GM18511 (cell line): Measurements from ENCODE around the gene RSU1.

Experiments used
- ATAC-seq: cut with Tn5 transposase; IDR thresholded peaks from one replicate; pipeline ENCODE4 v1.9.1; 2021; ENCODE audit warnings: mild to moderate bottlenecking, moderate library complexity; ENCODE audit not compliant: unreplicated experiment

The RSU1 gene

GRCh38 chr10:16822726-16823360 is 5.6 kb upstream of the RSU1 start:
- no peak for ATAC-seq

DNA sequence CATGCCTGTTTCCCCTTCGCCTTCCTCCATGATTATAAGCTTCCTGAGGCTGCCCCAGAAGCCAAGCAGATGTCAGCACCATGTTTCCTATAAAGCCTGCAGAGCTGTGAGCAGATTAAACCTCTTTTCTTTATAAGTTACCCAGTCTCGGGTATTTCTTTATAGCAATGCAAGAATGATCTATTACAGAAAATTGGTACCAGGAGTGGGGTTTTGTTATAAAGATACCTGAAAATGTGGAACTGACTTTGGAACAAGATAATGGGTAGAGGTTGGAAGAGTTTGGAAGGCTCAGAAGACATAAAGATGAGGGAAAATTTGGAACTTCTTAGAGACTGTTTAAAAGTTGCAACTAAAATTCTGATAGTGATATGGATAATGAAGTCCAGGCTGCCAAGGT is 4.8 kb upstream of the RSU1 start:
- ATAC-seq = no peak

GRCh38 chr10:16820421-16820820 is 3.2 kb upstream of the RSU1 start:
- no peak for ATAC-seq

DNA sequence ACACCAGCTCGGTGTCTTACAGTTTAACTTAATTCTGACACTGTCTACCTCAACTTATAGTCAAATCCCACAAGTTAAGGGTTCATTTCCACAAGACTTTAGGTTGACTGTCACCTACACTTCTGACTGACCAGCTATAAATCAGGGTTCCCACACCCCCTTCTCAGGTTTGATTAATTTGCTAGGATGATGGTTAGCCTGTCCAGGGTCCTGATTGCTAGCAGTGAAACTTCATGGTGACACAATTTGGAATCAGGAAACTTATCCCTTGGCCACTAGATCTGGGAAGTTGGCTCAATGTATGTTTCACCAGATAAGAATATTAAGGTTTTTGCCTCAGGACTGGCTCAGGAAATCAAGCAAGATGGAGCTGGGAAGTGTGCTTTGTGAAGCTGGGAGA is 2.8 kb upstream of the RSU1 start:
- no peak for ATAC-seq

DNA sequence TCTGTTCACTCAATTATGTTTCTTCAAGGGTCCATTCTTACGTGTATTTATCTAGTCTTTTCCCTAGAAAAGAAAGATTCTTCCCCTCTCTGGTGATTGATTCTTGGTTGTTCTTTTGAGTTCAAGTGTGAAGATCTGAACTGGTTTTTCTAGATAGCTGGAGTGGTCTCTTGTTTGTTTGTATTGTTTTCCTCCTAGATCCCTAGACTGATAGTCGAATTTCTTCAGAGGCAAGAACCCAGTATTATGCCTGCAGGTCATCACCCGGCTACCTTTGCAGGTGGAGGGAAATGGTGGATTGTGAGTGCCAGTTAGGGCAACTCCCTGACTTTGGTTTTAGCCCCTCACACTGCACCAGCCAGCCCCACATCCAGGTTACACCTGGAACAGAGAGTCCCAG is 2.2 kb upstream of the RSU1 start:
- ATAC-seq = no peak

DNA sequence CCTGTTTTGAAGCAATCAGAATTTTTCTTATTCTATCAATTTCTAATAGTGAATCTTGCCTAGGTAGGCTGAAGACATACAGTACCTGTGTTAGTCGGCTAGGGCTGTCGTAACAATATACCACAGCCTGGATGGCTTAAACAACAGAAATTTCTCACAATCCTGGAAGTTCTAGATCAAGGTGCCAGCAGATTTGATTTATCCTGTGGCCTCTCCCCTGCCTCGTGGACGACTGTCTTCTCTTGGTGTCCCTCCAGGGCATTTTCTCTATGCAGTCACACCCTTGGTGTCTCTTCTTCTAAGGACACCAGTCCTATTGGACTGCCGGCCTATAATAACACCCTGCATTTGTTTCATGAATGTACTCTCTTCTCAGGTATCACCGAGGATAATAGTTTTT is 1.8 kb upstream of the RSU1 start:
- no peak for ATAC-seq

GRCh38 chr10:16816830-16817124 is 447 bp downstream of the RSU1 start:
- no peak for ATAC-seq

- ATAC-seq = no peak
These were observed 1.1 kb downstream of the RSU1 start for GRCh38 chr10:16816171-16816570.

DNA sequence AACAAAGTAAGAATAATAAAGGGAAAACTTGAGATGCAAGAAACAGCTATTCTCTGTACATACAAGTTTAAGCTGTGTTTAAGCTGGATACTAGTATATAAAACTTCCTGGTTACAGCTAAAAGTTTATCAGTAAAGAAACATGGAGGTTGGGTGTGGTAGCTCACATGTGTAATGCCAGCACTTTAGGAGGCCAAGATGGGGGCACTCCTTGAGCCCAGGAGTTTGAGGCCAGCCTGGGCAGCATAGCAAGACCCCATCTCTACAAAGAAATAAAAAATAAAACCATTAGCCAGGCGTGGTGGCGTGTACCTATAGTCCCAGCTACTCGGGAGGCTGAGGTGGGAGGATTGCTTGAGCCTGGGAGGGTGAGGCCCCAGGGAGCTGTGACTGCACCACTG is 3.2 kb downstream of the RSU1 start:
- ATAC-seq = no peak

DNA sequence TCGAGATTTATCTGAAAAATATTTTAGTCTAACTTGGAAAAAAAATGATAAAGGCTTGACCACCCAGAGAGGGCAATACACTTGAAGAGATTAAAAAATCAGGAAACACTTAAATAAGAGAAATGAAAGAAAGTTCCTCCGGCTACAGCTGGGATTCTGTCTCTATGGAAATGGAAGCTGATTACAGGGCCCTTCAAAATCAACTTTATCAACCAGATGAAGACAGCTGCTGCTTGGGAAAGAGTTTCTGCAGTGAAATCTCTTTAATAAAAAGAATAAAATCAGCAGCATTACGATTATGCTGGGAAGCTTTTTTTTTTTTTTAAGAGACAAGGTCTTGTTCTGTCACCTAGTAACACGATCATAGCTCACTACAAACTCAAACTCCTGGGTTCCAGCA is 4.5 kb downstream of the RSU1 start:
- no peak for ATAC-seq

DNA sequence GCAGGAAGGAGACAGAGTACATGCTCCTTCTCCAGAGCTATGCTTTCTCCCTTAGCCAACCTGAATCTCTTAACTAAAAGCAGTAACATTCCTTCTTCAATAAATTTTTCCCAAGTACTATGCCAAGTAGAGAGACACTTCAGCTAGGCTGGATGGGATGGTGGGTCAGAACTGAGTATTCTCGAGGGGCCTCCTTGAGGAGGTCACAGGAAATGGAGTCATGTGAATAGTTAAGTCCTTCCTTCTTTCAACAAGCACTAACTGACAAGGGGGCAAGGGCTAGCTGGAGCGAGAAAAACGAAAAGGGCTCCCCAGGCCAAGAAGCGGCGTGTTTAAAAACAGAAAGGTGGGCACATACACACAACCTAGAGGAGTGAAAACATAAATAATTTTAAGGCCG is 5.5 kb downstream of the RSU1 start:
- ATAC-seq = no peak

DNA sequence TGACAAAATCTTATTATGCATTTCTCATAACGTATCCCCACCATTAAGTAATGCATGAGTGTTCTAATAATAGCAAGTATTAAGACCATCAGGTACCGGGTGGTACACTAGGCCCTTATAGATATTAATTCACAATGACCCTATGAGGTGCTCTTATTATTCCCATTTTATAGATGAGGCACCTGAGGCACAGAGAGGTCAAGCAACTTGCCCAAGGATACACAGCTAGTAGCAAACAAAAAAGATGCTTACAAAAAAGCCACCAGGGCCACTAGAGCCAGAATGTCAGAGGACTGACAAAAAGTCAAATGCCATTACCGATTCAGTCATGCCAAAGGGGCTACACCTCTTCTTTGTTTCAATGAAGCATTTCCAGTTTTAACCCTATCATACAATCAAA is 5.9 kb downstream of the RSU1 start:
- ATAC-seq = no peak

GRCh38 chr10:16809074-16809718 is 8.0 kb downstream of the RSU1 start:
- ATAC-seq = peak; percentile 97

GRCh38 chr10:16804123-16804522 is 13.1 kb downstream of the RSU1 start:
- ATAC-seq = no peak

DNA sequence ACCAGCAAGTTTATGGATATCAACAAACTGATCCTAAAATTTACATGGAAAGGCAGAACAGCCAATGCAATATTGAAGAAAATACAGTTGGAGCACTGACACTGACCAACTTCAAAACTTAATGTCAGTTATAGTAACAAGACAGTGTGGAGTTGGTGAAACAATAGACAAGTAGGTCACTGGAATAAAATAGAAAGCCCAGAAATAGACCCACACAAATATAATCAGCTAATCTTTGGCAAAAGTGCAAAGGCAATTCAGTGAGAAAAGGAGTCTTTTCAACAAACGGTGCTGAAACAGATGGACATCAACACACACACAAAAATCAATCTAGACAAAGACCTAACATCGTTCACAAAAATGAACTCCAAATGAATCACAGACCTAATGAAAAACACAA is 13.8 kb downstream of the RSU1 start:
- no peak for ATAC-seq

- peak; percentile 90 for ATAC-seq
These were observed 17.6 kb downstream of the RSU1 start for GRCh38 chr10:16799621-16800020.

GRCh38 chr10:16798571-16798970 is 18.7 kb downstream of the RSU1 start:
- no peak for ATAC-seq

DNA sequence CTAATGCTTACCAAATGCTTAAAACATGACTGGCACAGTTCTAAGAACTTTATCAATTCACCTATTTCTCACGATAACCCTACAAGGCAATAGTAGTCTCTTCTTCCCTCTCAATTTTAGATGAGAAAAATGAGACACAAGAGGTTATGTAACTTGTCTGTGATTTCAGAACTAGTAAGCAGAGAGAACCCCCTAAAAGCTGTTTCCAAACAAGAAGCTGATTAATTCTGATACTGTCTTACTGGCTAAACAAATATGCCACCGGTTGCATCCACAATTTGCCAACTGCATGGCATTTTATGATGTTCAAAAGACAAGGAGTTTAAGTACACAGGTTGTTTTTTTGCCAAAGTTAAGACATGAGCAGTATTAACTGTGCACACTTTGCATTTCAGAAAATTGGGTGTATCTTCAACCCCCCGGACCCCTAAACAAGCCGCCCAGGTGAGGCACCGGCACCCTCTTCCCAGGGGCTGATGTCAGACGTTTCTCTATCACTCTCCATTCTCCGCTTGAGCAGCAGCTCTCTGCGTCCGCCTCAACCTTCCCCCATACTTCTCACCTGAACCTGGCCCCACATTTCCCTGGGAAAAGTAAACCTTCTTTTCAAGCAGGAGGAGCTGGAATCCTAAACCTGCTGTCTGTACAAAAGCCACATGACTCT is 21.7 kb downstream of the RSU1 start:
- ATAC-seq = no peak

GRCh38 chr10:16794005-16794404 is 23.2 kb downstream of the RSU1 start:
- ATAC-seq = no peak

GRCh38 chr10:16792675-16793074 is 24.5 kb downstream of the RSU1 start:
- ATAC-seq = no peak

DNA sequence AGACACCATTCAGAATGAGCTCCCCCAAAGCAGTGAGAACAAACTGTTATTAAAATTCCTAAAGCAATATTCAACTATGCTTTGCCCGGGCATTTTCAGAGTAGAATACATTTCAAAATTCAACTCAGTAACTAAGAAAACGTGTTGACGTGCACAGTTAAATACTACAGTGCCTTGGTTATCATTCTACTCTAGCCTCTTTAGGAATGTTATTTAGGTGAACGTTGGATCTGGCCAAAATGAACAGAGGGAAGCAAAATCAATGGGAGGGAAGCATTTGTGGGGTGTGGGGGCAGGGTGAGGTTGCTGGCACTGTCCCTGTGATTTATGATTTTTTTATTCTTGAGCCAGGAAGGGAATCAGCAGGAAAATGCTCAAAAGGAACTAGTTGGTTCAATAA is 27.5 kb downstream of the RSU1 start:
- ATAC-seq = no peak

DNA sequence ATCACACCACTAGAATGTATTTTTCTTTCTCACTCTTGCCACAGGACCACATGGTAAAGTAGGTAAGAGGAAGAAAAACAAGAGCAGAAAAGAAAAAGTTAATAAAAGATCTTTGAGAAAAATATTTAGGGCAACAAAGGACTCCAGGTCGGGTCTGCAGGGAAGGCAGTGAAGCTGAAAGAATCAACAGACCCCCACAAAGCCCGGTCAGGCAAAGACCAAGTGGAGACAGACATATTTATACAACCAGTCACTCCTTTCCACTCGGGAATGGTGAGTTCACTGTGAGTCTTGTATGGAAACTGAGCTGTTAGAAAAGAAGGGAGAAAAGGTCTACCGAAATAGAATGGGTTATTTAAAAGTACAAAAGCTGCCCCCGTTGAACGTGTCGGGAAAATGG is 28.0 kb downstream of the RSU1 start:
- no peak for ATAC-seq

- ATAC-seq = no peak
These were observed 28.4 kb downstream of the RSU1 start for GRCh38 chr10:16788778-16789177.
